OCI-LY7 (cell line): ENCODE results near the gene STKLD1.

Experiments used
- EZH2phosphoT487 ChIP-seq: fragments of 200-600 bp; sonication (generic); IDR thresholded peaks from 2 replicates; pipeline ENCODE4 v1.6.1; 2018; ENCODE audit warnings: low read depth, borderline replicate concordance, mild to moderate bottlenecking, mixed run types, antibody characterized with exemption, low read length, moderate library complexity, mixed read lengths
- TF ChIP-seq, protein P1 (sequence below): fragments of 200-600 bp; sonication (generic); conservative IDR thresholded peaks from 2 replicates; pipeline ENCODE4 v1.5.1; 2014; ENCODE audit warnings: mild to moderate bottlenecking, antibody characterized with exemption, low read length, moderate library complexity, mixed read lengths

DNA sequence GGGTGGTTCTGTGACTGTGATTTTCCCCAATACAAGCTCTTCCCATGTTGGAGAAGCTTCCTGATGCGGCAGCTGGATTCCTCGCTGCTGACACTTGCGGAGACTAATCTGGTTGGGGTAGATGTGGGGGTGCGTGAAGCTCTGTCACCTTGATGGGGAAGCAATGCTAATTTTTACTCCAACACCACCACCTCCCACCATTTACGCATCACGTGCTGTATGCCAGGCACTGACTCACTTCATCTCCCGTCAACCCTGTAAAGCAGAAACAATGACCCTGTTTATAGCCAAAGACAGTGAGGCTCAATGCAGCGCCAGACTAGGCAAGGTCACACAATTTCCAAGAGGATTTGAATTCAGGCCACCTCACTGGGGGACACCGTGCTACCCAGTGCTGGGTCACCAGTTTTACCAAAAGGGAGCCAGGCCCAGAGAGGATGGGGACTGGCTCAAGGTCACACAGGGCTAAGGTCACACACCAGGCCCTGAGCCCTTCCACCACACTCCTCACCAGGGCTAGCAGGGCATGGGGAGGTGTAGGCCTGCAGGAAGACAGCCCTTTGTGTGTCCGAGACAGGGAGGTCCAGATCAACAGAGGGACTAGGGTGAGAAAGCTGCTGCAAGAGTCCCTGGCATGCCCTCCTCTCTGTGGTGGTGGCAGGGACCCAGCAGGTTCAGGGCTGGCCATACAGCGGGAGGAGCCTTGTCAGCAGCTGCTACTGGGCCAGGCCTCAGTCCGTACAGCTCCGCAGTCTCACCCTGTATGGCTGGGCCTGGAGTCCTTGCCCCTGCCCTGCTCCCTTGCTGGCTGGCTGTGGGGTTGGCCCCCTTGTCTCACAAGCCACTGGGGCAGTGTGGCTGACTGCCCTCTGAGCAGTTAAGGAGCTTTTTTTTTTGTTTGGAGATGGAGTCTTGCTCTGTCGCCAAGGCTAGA lies 3.3 kb downstream of the STKLD1 start:
- TF ChIP-seq, protein P1, sequence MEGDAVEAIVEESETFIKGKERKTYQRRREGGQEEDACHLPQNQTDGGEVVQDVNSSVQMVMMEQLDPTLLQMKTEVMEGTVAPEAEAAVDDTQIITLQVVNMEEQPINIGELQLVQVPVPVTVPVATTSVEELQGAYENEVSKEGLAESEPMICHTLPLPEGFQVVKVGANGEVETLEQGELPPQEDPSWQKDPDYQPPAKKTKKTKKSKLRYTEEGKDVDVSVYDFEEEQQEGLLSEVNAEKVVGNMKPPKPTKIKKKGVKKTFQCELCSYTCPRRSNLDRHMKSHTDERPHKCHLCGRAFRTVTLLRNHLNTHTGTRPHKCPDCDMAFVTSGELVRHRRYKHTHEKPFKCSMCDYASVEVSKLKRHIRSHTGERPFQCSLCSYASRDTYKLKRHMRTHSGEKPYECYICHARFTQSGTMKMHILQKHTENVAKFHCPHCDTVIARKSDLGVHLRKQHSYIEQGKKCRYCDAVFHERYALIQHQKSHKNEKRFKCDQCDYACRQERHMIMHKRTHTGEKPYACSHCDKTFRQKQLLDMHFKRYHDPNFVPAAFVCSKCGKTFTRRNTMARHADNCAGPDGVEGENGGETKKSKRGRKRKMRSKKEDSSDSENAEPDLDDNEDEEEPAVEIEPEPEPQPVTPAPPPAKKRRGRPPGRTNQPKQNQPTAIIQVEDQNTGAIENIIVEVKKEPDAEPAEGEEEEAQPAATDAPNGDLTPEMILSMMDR, result no peak
- no peak for TF ChIP-seq EZH2phosphoT487
